Endothelial cell of umbilical vein (primary cell): Measurements from ENCODE around the gene ATP9B. TPM values are rescaled to one million over a fixed set of nuclear protein-coding genes. Genes with fewer than 3 reads are reported as not detected.

Source experiments
- BruUV-seq: library from RNA; stranded (reverse); fragments of 400-500 nt; replicated peaks from 2 replicates; lab custom pipeline; 2021; lab: Mats Ljungman, UMichigan
- CTCF ChIA-PET: fragments of 300-600, 350-600 bp; sonication (Branson Sonifier 250); formaldehyde crosslinking; loops from one replicate; lab custom pipeline; 2021; ENCODE audit warnings: antibody characterized with exemption, inconsistent platforms; lab: Charles Lee
- POLR2A ChIA-PET: fragments of 300-600, 350-600 bp; sonication (Branson Sonifier 250); formaldehyde crosslinking; loops from one replicate; lab custom pipeline; 2021; ENCODE audit warnings: antibody characterized with exemption, inconsistent platforms; lab: Charles Lee
- DNase-seq: peaks from one replicate; pipeline ENCODE4 v3.0.0-alpha.2; 2011; ENCODE audit warnings: low read depth, low spot score
- FAIRE-seq: peaks from 2 replicates; lab custom pipeline; 2011; peaks lifted over from hg19 to GRCh38; lab: Jason Lieb, UNC
- H2AFZ ChIP-seq: 2 replicates; pipeline ENCODE4 v1.6.0; 2012; ENCODE audit warnings: low read depth, low read length, control low read depth, inconsistent platforms
- H3K27ac ChIP-seq: 2 replicates; pipeline ENCODE4 v1.5.1; 2011; ENCODE audit warnings: low read depth, mild to moderate bottlenecking, control low read depth, low read length, moderate library complexity; ENCODE audit not compliant: insufficient read depth
- H3K27me3 ChIP-seq, 2 experiments: 2 replicates each; pipeline versions ENCODE4 v1.6.0 to v1.6.1; 2011; ENCODE audit warnings: low read length in 2 of 2, mixed read lengths in 1 of 2; ENCODE audit not compliant: control insufficient read depth in 2 of 2, insufficient read depth in 2 of 2
- H3K36me3 ChIP-seq, 2 experiments: 2 replicates in 1 of 2; 3 replicates in 1 of 2; pipeline ENCODE4 v1.5.1; 2011; ENCODE audit warnings: low read length in 2 of 2, mild to moderate bottlenecking in 1 of 2, moderate library complexity in 1 of 2; ENCODE audit not compliant: control insufficient read depth in 2 of 2, insufficient read depth in 2 of 2; ENCODE audit errors: extremely low read depth in 1 of 2
- H3K4me1 ChIP-seq: 3 replicates; pipeline ENCODE4 v1.5.1; 2011; ENCODE audit warnings: mild to moderate bottlenecking, low read length; ENCODE audit not compliant: control insufficient read depth, insufficient read depth; ENCODE audit errors: extremely low read depth
- H3K4me2 ChIP-seq: 2 replicates; pipeline ENCODE4 v1.6.1; 2011; ENCODE audit warnings: low read length, control low read depth, mixed read lengths; ENCODE audit not compliant: insufficient read depth
- H3K4me3 ChIP-seq, 3 experiments: fragments of 200-600 bp in 1 of 3; sonication (generic), shearing (Covaris generic) in 1 of 3; replicated peaks in 1 of 3; 2 replicates each; pipeline ENCODE4 v1.5.1; 2011 to 2016; ENCODE audit warnings: control low read depth in 3 of 3, low read length in 3 of 3, mild to moderate bottlenecking in 2 of 3, inconsistent platforms in 1 of 3, low read depth in 1 of 3, moderate library complexity in 1 of 3; ENCODE audit not compliant: insufficient read depth in 1 of 3
- H3K79me2 ChIP-seq: 2 replicates; pipeline ENCODE4 v1.6.0; 2012; ENCODE audit warnings: low read length, inconsistent platforms; ENCODE audit not compliant: control insufficient read depth, insufficient read depth
- H3K9ac ChIP-seq: replicated peaks from 2 replicates; pipeline ENCODE3; 2011; ENCODE audit warnings: low read length, control low read depth; ENCODE audit not compliant: insufficient read depth; ENCODE audit errors: extremely low read depth
- H3K9me1 ChIP-seq: replicated peaks from 3 replicates; pipeline ENCODE4 v1.6.0; 2011; ENCODE audit warnings: mild to moderate bottlenecking, low read length; ENCODE audit not compliant: control insufficient read depth, insufficient read depth; ENCODE audit errors: extremely low read depth
- H3K9me3 ChIP-seq: replicated peaks from 2 replicates; pipeline ENCODE4 v1.5.1; 2012; ENCODE audit warnings: low read length, inconsistent platforms; ENCODE audit not compliant: control insufficient read depth, insufficient read depth
- H4K20me1 ChIP-seq: replicated peaks from 2 replicates; pipeline ENCODE3; 2011; ENCODE audit warnings: mild to moderate bottlenecking, low read length; ENCODE audit not compliant: control insufficient read depth, insufficient read depth; ENCODE audit errors: extremely low read depth
- EZH2 ChIP-seq: IDR thresholded peaks from 2 replicates; pipeline ENCODE4 v1.6.1; 2012; ENCODE audit warnings: borderline replicate concordance, low read depth, mild to moderate bottlenecking, moderate library complexity, low read length, inconsistent platforms; ENCODE audit not compliant: severe bottlenecking
- GATA2 ChIP-seq: IDR thresholded peaks from 2 replicates; pipeline ENCODE4 v1.7.0; 2011; ENCODE audit warnings: low read depth, mild to moderate bottlenecking, moderate library complexity, mixed read lengths, low read length; ENCODE audit not compliant: insufficient read length, insufficient read depth
- MAX ChIP-seq: IDR thresholded peaks from 2 replicates; pipeline ENCODE4 v1.6.1; 2011; ENCODE audit not compliant: insufficient read depth, insufficient read length
- MYC ChIP-seq: IDR thresholded peaks from one replicate; pipeline ENCODE4 v1.6.1; 2011; ENCODE audit warnings: mild to moderate bottlenecking, low read depth, low read length
- POLR2A ChIP-seq: IDR thresholded peaks from 2 replicates; pipeline ENCODE4 v1.6.1; 2012; ENCODE audit warnings: low read depth, mild to moderate bottlenecking, control low read depth, low read length
- POLR2AphosphoS5 ChIP-seq: IDR thresholded peaks from 2 replicates; pipeline ENCODE4 v1.6.1; 2012; ENCODE audit warnings: low read depth, mild to moderate bottlenecking, control low read depth, low read length, moderate library complexity; ENCODE audit not compliant: insufficient read depth
- dilution Hi-C: fragments of 300-500 bp; cut with MboI; formaldehyde crosslinking; loops from one replicate; pipeline ENCODE4 v1.15.0; 2019; ENCODE audit warnings: low sequenced_read_pairs; ENCODE audit not compliant: extremely low pct_ligation_motif_present
- intact Hi-C: fragments of 100-400 bp; cut with micrococcal nuclease; formaldehyde crosslinking; loops from one replicate; pipeline ENCODE4 v1.10.0; 2022
- polyA plus RNA-seq, 4 experiments: library from polyadenylated mRNA; depleted of rRNA in 3 of 4; stranded (reverse) in 3 of 4; unstranded in 1 of 4; fragments of >200 nt; gene quantifications; 2 replicates each; pipeline versions ENCODE4 v1.2.1 to v1.2.3, GENCODE V29; 2011 to 2012; ENCODE audit warnings: missing spikeins in 1 of 4
- total RNA-seq: library from RNA; stranded (reverse); gene quantifications from 2 replicates; pipeline ENCODE4 v1.2.3, GENCODE V29; 2021
- TF ChIP-seq, protein P1 (sequence below), 2 donors: IDR thresholded peaks; 1 replicate in 1 of 2; 2 replicates in 1 of 2; pipeline ENCODE4 v1.5.1; 2011; ENCODE audit warnings: low read length in 2 of 2, mild to moderate bottlenecking in 2 of 2, moderate library complexity in 2 of 2, control low read depth in 1 of 2, inconsistent platforms in 1 of 2, low read depth in 1 of 2; ENCODE audit not compliant: insufficient read depth in 1 of 2; ENCODE audit errors: extremely low read depth in 1 of 2

Gene ATP9B
- total and polyA plus RNA-seq, 2 donors (not counting 3 experiments of a cell fraction or from before 2014, with no cell fraction given): 14.6 to 18.2 TPM

DNA sequence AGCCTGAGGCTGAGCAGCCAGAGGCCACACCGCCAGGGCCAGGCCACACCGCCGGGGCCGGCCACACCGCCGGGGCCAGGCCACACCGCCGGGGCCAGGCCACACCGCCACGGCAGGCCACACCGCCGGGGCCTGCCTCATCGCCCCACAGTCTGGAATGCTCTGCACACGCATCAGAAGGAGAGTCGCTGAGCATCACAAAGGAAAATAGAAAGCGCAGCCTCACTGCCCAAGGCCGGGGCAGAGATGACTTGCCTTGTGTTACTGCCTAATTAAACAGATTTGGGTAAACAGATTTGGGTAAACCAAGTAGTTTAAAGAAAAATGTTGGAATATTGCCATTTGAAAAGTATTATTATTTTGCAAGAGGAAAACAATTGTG, 316.1 kb downstream of the ATP9B start:
- H3K4me2 ChIP-seq: no peak overlapping the region
- no peak overlapping the region for H3K27ac ChIP-seq
- FAIRE-seq (no peak), DNase-seq (no peak)
- H4K20me1 ChIP-seq: no peaks in the 10 kb centered on the region
- peaks cover 0 to 6% of the 10 kb centered on the region in 2 experiments for H3K27me3 ChIP-seq
- H3K4me1 ChIP-seq: no peaks in the 10 kb centered on the region
- H3K79me2 ChIP-seq: no peaks in the 10 kb centered on the region
- no TSS peak for BruUV-seq
- POLR2A ChIA-PET: no interaction called here
- H3K36me3 ChIP-seq: no peaks in the 10 kb centered on the region
- no peak overlapping the region for H3K4me3 ChIP-seq
- TF ChIP-seq POLR2AphosphoS5 (no peak), EZH2 (no peak), POLR2A (no peak), MYC (no peak), GATA2 (no peak), MAX (no peak)
- CTCF ChIA-PET: interaction anchor here (1.4 to 1.6 kb wide), 3 partner anchors 8 to 141 kb away, joined by 4 to 7 read pairs (median 5); no protein-coding TSS in a partner anchor
- H3K9me3 ChIP-seq: no peaks in the 10 kb centered on the region
- no peaks in the 10 kb centered on the region for H3K9me1 ChIP-seq
- dilution Hi-C loops (no loop called here), intact Hi-C loops (loop anchor here (10.0 kb wide), 1 partner anchor 649 kb away; the partner anchor contains the start of gene RBFA)
- no peak overlapping the region for H2AFZ ChIP-seq
- no peak overlapping the region for H3K9ac ChIP-seq

DNA sequence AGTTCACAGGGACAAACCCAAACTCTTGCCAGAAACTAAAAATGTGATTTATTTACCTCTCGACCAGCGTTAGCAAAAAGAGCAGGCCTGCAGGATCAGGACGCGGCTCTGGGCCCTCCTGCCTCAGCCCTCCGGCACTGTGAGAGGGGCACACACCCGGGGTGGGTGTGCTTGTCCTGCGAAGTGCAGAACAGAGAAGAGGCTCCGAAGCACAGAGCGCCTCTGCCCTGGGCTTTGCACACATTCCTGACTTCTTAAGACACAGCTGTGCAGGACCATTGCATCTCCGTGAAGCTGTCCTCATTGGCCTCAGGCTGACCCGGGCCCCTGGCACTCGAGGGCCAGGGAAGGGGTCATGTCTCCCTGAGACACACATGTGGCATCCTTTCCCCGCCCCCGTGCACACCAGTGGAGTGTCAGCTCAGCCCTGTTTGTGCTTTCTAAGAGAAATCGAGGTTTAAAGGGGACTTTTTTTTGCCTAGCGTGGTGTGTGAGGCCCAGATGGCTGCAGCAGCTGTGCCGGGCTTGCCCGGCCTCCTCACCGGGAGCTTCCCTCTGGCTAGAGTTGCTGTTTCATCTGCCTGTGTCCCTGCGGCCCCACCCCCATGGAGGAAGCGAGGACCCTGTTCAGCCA, 316.6 kb downstream of the ATP9B start:
- no peak for TF ChIP-seq POLR2AphosphoS5
- no peak for TF ChIP-seq MAX
- no peak for TF ChIP-seq POLR2A
- TF ChIP-seq, protein P1, sequence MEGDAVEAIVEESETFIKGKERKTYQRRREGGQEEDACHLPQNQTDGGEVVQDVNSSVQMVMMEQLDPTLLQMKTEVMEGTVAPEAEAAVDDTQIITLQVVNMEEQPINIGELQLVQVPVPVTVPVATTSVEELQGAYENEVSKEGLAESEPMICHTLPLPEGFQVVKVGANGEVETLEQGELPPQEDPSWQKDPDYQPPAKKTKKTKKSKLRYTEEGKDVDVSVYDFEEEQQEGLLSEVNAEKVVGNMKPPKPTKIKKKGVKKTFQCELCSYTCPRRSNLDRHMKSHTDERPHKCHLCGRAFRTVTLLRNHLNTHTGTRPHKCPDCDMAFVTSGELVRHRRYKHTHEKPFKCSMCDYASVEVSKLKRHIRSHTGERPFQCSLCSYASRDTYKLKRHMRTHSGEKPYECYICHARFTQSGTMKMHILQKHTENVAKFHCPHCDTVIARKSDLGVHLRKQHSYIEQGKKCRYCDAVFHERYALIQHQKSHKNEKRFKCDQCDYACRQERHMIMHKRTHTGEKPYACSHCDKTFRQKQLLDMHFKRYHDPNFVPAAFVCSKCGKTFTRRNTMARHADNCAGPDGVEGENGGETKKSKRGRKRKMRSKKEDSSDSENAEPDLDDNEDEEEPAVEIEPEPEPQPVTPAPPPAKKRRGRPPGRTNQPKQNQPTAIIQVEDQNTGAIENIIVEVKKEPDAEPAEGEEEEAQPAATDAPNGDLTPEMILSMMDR (IDR thresholded peaks at IDR 0.05; ENCODE audit: extremely low read depth in 1 of 2, insufficient read depth in 1 of 2, low read depth in 1 of 2, low read length in 2 of 2): no peak
- no peak for TF ChIP-seq EZH2
- no peak for TF ChIP-seq MYC
- DNase-seq (no peak), FAIRE-seq (no peak)
- H2AFZ ChIP-seq: no peak overlapping the region
- H3K36me3 ChIP-seq: no peaks in the 10 kb centered on the region
- BruUV-seq: no TSS peak
- H3K27ac ChIP-seq: no peak overlapping the region
- no peaks in the 10 kb centered on the region for H3K79me2 ChIP-seq
- no peaks in the 10 kb centered on the region for H3K4me1 ChIP-seq
- no peak overlapping the region for H3K4me3 ChIP-seq
- no peaks in the 10 kb centered on the region for H4K20me1 ChIP-seq
- dilution Hi-C loops: no loop called here
- POLR2A ChIA-PET: no interaction called here
- no peak overlapping the region for H3K9ac ChIP-seq
- no peaks in the 10 kb centered on the region for H3K9me1 ChIP-seq
- CTCF ChIA-PET: interaction anchor here (1.4 kb wide), 1 partner anchor 11 kb away, joined by 5 read pairs; no protein-coding TSS in a partner anchor
- H3K9me3 ChIP-seq: no peaks in the 10 kb centered on the region
- H3K4me2 ChIP-seq: no peak overlapping the region
- intact Hi-C loops: loop anchor here (10.0 kb wide), 1 partner anchor 649 kb away; the partner anchor contains the start of gene RBFA
- H3K27me3 ChIP-seq: peaks cover 0 to 6% of the 10 kb centered on the region in 2 experiments
